Measurements from ENCODE around the gene CFHR1. TPM values are rescaled to one million over a fixed set of nuclear protein-coding genes. Genes with fewer than 3 reads are reported as not detected.
"Not testable (repeated sequence)": the region's sequence is repeated elsewhere in the genome, so short reads cannot be mapped to it uniquely, and the experiment has no call there.

Gene CFHR1
- total RNA-seq, 3 donors from 2014 or later, result 0.28 to 0.43 TPM; not detected in 1

DNA sequence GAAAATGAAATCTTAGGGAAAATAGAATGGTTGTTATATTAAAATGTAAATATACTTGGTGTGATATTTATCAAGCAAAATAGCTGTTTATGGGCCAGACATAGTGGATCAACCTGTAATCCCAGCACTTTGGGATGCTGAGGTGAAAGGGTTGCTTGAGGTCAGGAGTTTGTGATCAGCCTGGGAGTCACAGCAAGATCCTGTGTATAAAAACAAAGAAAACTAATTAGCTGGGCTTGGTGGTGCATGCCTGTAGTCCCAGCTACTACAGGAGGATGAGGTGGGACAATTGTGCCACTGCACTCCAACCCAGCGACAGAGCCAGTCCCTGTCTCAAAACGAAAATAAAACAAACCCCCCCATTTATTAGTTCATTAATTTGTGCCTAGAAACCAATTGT is 21.6 kb upstream of the CFHR1 start:
- intact Hi-C loops (cut with DNase I, micrococcal nuclease), result no loop called here
- no peaks in the 10 kb centered on the region for H3K9me3 ChIP-seq
- TF ChIP-seq, protein P1, sequence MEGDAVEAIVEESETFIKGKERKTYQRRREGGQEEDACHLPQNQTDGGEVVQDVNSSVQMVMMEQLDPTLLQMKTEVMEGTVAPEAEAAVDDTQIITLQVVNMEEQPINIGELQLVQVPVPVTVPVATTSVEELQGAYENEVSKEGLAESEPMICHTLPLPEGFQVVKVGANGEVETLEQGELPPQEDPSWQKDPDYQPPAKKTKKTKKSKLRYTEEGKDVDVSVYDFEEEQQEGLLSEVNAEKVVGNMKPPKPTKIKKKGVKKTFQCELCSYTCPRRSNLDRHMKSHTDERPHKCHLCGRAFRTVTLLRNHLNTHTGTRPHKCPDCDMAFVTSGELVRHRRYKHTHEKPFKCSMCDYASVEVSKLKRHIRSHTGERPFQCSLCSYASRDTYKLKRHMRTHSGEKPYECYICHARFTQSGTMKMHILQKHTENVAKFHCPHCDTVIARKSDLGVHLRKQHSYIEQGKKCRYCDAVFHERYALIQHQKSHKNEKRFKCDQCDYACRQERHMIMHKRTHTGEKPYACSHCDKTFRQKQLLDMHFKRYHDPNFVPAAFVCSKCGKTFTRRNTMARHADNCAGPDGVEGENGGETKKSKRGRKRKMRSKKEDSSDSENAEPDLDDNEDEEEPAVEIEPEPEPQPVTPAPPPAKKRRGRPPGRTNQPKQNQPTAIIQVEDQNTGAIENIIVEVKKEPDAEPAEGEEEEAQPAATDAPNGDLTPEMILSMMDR (IDR thresholded peaks at IDR 0.05), result no peak
- no peak overlapping the region for H3K4me3 ChIP-seq
- no peaks in the 10 kb centered on the region for H3K36me3 ChIP-seq (ENCODE audit: low read depth)
- no peaks in the 10 kb centered on the region for H3K4me1 ChIP-seq (ENCODE audit: low read depth)
- ATAC-seq (no peak), DNase-seq (no peak)

DNA sequence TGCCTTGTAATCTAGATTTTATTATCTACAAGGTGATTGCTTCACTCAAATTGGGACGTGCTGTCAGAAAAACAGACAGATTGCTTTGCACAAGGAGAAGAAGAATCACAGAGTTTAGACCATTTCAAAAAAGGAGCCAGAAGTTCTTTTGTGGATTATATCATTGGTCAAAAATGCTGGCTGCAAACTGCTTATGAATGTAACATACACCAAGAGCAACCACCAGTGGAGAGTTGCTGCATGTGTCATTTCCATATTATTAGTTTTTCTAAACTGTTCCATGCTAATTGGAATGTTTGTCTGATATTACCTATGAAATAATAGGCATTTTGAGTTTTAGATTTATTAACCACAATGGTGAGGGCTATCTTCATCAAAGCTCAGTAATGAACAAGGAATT is 17.6 kb upstream of the CFHR1 start:
- H3K4me3 ChIP-seq; DNase-seq; ATAC-seq; H3K36me3 ChIP-seq (ENCODE audit: low read depth); intact Hi-C loops (cut with DNase I, micrococcal nuclease); H3K4me1 ChIP-seq (ENCODE audit: low read depth); H3K9me3 ChIP-seq: not testable (repeated sequence)

DNA sequence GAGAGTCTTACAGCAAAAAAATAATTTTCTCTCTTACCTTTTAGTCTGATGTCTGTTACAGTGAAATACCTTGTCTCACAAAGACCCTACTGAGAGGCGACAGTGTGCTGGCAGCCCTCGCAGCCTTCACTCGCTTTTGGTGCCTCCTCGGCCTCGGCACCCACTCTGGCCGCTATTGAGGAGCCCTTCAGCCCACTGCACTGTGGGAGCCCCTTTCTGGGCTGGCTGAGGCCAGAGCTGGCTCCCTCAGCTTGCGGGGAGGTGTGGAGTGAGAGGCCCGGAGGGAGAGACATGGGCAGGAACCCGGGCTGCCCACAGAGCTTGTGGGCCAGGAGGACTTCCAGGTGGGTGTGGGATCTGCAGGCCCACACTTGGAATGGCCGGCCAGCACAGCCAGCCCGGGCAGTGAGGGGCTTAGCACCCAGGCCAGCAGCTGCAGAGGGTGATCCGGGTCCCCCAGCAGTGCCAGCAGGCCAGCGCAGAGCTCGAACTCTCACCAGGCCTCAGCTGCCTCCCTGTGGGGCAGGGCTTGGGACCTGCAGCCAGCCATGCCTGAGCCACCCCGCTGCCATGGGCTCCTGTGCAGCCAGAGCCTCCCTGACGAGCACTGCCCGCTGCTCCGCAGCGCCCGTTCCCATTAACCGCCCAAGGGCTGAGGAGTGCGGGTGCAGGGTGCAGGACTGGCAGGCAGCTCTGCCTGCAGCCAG is 10.8 kb upstream of the CFHR1 start:
- peak in 1 of 3 donors; percentile 27 for DNase-seq
- Histone ChIP-seq H3K36me3 (ENCODE audit: low read depth) (no peaks in the 10 kb centered on the region), H3K4me1 (ENCODE audit: low read depth) (no peaks in the 10 kb centered on the region), H3K9me3 (no peaks in the 10 kb centered on the region), H3K4me3 (no peak overlapping the region)
- intact Hi-C loops (cut with DNase I, micrococcal nuclease), result no loop called here
- no peak for ATAC-seq
- TF ChIP-seq, protein P1 (IDR thresholded peaks at IDR 0.05), result no peak

DNA sequence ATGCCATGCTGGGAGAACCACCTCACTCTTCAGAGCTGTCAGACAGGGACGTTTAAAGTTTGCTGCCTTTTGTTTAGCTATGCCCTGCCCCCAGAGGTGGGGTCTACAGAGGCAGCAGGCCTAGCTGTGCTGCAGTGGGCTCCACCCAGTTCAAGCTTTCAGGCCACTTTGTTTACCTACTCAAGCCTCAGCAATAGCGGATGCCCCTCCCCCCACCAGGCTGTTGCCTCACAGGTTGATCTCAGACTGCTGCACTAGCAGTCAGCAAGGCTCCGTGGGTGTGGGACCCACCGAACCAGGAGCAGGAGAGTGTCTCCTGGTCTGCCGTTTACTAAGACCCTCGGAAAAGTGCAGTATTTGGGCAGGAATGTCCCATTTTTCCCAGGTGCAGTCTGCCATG is 2.1 kb upstream of the CFHR1 start:
- H3K36me3 ChIP-seq (ENCODE audit: low read depth); ATAC-seq; H3K9me3 ChIP-seq; H3K4me3 ChIP-seq; intact Hi-C loops (cut with DNase I, micrococcal nuclease); DNase-seq; H3K4me1 ChIP-seq (ENCODE audit: low read depth): not testable (repeated sequence)

DNA sequence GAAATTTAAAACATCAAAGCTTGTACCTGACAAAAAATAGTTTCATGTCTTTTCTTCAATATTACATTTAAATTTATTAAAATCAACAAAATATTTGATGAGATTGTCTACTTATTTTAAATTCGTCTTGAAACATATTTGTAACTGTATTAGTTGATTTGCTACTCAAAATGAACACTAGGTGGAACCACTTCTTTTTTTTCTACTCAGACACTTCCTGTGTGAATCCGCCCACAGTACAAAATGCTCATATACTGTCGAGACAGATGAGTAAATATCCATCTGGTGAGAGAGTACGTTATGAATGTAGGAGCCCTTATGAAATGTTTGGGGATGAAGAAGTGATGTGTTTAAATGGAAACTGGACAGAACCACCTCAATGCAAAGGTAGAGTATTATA is 8.3 kb downstream of the CFHR1 start:
- DNase-seq; H3K9me3 ChIP-seq; intact Hi-C loops (cut with DNase I, micrococcal nuclease); H3K4me3 ChIP-seq; H3K4me1 ChIP-seq (ENCODE audit: low read depth); H3K36me3 ChIP-seq (ENCODE audit: low read depth); ATAC-seq: not testable (repeated sequence)

DNA sequence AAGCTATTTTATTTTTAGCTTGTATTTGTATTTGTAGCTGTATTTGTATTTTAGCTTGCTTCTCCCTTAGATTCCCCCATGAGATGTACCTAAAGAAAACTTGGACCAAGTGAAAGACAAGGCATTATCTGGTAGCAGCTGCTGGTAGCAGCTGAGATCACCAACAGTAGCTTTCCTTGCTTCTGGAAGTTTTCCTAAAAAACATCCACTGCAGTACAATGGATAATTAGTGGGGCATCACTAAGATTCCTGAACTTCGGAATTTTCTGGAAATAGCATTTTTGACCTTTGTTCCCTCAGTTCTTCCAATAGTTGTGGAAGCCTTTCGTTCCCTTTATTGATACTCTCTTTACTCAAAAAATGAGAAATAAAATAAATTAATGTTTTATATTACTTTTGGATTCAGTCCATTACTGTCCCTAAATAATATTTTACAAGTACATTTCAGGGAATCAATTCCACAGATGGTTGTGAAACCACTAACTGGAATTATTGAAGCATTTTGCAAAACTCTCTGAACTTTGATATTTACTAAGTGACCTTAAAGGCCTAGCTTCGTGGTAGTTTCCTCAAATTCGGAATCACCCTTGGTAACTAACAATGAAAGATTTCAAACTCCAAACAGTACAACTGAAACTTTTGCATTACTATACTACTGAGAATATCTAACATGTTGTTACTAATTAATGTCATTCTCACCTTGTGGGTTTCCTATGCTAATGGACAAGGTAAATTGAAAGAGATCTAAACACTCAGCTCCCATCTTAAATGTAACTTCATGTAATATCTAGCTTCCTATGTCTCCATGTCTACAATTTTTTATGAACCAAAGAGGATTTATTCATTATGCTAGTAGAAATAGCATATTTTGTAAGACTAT is 30.3 kb downstream of the CFHR1 start:
- ATAC-seq; intact Hi-C loops (cut with DNase I, micrococcal nuclease); DNase-seq; H3K4me1 ChIP-seq (ENCODE audit: low read depth); H3K9me3 ChIP-seq; H3K4me3 ChIP-seq; H3K36me3 ChIP-seq (ENCODE audit: low read depth): not testable (repeated sequence)

DNA sequence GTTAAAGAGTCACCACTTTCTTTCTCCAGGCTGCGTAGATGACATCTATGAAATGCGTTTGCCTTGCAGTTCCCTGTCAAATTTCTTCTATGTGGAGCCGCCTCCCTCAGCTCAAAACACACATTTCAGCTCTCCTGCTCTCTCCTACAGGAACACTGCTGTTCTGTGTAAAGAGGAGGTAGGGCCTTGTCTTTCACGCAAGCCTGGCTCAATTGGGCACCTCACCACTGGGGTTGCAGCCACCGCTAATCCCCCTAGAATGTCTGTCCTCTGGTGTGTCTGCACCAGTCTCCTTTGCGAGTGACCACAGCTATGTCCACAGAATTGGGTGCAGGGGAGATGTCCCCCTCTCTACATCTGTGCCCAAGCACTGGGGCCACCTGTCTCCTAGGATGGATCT is 36.5 kb downstream of the CFHR1 start:
- intact Hi-C loops (cut with DNase I, micrococcal nuclease), result no loop called here
- DNase-seq (no peak), ATAC-seq (no peak)
- Histone ChIP-seq H3K36me3 (ENCODE audit: low read depth) (no peaks in the 10 kb centered on the region), H3K9me3 (no peaks in the 10 kb centered on the region), H3K4me3 (no peak overlapping the region), H3K4me1 (ENCODE audit: low read depth) (no peaks in the 10 kb centered on the region)
- TF ChIP-seq, protein P1 (IDR thresholded peaks at IDR 0.05), result no peak
